Fibroblast of lung (primary cell): Measurements from ENCODE around the gene SMPDL3B. TPM values are rescaled to one million over a fixed set of nuclear protein-coding genes. Genes with fewer than 3 reads are reported as not detected.

ENCODE experiments used
- DNase-seq, 2 donors: peaks; one replicate each; pipeline versions ENCODE4 v3.0.0 to v3.0.0-alpha.2; 2010; ENCODE audit warnings: low read depth in 2 of 2
- H2AFZ ChIP-seq: 2 replicates; pipeline ENCODE4 v1.5.1; 2012; ENCODE audit warnings: low read length, control low read depth, inconsistent platforms
- H3K27ac ChIP-seq: 2 replicates; pipeline ENCODE4 v1.5.1; 2011; ENCODE audit warnings: low read length, control low read depth; ENCODE audit not compliant: insufficient read depth
- H3K27me3 ChIP-seq: 2 replicates; pipeline ENCODE4 v1.5.1; 2011; ENCODE audit warnings: mild to moderate bottlenecking, low read length; ENCODE audit not compliant: control insufficient read depth, insufficient read depth
- H3K36me3 ChIP-seq: 2 replicates; pipeline ENCODE4 v1.5.1; 2011; ENCODE audit warnings: low read length; ENCODE audit not compliant: control insufficient read depth, insufficient read depth
- H3K4me1 ChIP-seq: 2 replicates; pipeline ENCODE4 v1.5.1; 2011; ENCODE audit warnings: low read length; ENCODE audit not compliant: control insufficient read depth, insufficient read depth; ENCODE audit errors: extremely low read depth
- H3K4me2 ChIP-seq: 2 replicates; pipeline ENCODE4 v1.5.1; 2011; ENCODE audit warnings: low read length, control low read depth; ENCODE audit not compliant: insufficient read depth; ENCODE audit errors: extremely low read depth
- H3K4me3 ChIP-seq, 4 experiments: fragments of 200-600 bp in 1 of 4; sonication (generic) in 1 of 4; replicated peaks in 1 of 4; 2 replicates each; pipeline ENCODE4 v1.5.1; 2011 to 2016; ENCODE audit warnings: low read length in 4 of 4, low read depth in 3 of 4, mild to moderate bottlenecking in 3 of 4, control low read depth in 2 of 4, inconsistent platforms in 1 of 4, mixed read lengths in 1 of 4; ENCODE audit not compliant: insufficient read depth in 1 of 4; ENCODE audit errors: control extremely low read depth in 1 of 4
- H3K79me2 ChIP-seq: 2 replicates; pipeline ENCODE4 v1.5.1; 2012; ENCODE audit warnings: mild to moderate bottlenecking, low read length, inconsistent platforms; ENCODE audit not compliant: control insufficient read depth, insufficient read depth
- H3K9ac ChIP-seq: 2 replicates; pipeline ENCODE4 v1.5.1; 2011; ENCODE audit warnings: mild to moderate bottlenecking, low read length, control low read depth; ENCODE audit not compliant: insufficient read depth
- H3K9me3 ChIP-seq: 2 replicates; pipeline ENCODE4 v1.5.1; 2012; ENCODE audit warnings: low read depth, low read length; ENCODE audit not compliant: control insufficient read depth, insufficient read depth
- H4K20me1 ChIP-seq: 2 replicates; pipeline ENCODE4 v1.5.1; 2011; ENCODE audit warnings: low read length; ENCODE audit not compliant: control insufficient read depth, insufficient read depth; ENCODE audit errors: extremely low read depth
- CTCF ChIP-seq, 2 donors: IDR thresholded peaks in 1 of 2; conservative IDR thresholded peaks in 1 of 2; 1 replicate in 1 of 2; 2 replicates in 1 of 2; pipeline ENCODE4 v1.5.1; 2011 to 2012; ENCODE audit warnings: low read length in 2 of 2, control low read depth in 1 of 2, inconsistent platforms in 1 of 2, low read depth in 1 of 2, mild to moderate bottlenecking in 1 of 2
- EZH2 ChIP-seq: IDR thresholded peaks from 2 replicates; pipeline ENCODE4 v1.5.1; 2012; ENCODE audit warnings: low read length, control low read depth, mild to moderate bottlenecking; ENCODE audit errors: missing control alignments
- polyA plus RNA-seq, 2 donors: library from polyadenylated mRNA; depleted of rRNA in 1 of 2; stranded (reverse) in 1 of 2; unstranded in 1 of 2; fragments of >200 nt; gene quantifications; 2 replicates each; pipeline ENCODE4 v1.2.1, GENCODE V29; 2011 to 2012; ENCODE audit warnings: missing spikeins in 1 of 2
- total RNA-seq: library from RNA; depleted of rRNA; stranded (reverse); fragments of >200 nt; gene quantifications from 2 replicates; pipeline ENCODE4 v1.2.1, GENCODE V29; 2014

SMPDL3B gene
- total and polyA plus RNA-seq, 2 donors (not counting 1 experiment from before 2014, with no cell fraction given), result 0.17 TPM; not detected in 1

- Histone ChIP-seq H3K27me3 (peaks cover 2% of the 10 kb centered on the region), H3K9ac (peak within 1 kb of the TSS; percentile 58), H4K20me1 (no peaks in the 10 kb centered on the region), H2AFZ (peak within 1 kb of the TSS; percentile 81), H3K79me2 (peaks cover 8% of the 10 kb centered on the region), H3K27ac (peak within 1 kb of the TSS; percentile 66), H3K4me3 (peak within 1 kb of the TSS; percentile 43 to 80 (median 64)), H3K9me3 (no peaks in the 10 kb centered on the region), H3K36me3 (peaks cover 1% of the 10 kb centered on the region), H3K4me2 (peak within 1 kb of the TSS; percentile 80), H3K4me1 (peaks cover 8% of the 10 kb centered on the region)
- TF ChIP-seq EZH2 (no peak), CTCF (conservative IDR thresholded peaks at IDR 0.05 in 1 of 2, IDR thresholded peaks at IDR 0.05 in 1 of 2; ENCODE audit: low read depth in 1 of 2, low read length in 2 of 2) (peak; percentile 22 to 25)
- peak; percentile 73 to 75 for DNase-seq
Measured at GRCh38 chr1:27959792-27960603, 25.2 kb downstream of the SMPDL3B start, which contains the start of gene XKR8. Gene XKR8 (plus strand): TSS chr1:27959973. CDS start chr1:27960070, 97 bp downstream.

- H3K27me3 ChIP-seq, result no peaks in the 10 kb centered on the region
- peaks cover 4% of the 10 kb centered on the region for H3K36me3 ChIP-seq
- peak overlapping the region; percentile 12 for H2AFZ ChIP-seq
- TF ChIP-seq EZH2, result no peak
- no peak for TF ChIP-seq CTCF (conservative IDR thresholded peaks at IDR 0.05 in 1 of 2, IDR thresholded peaks at IDR 0.05 in 1 of 2; ENCODE audit: low read depth in 1 of 2, low read length in 2 of 2)
- no peaks in the 10 kb centered on the region for H3K9me3 ChIP-seq
- peaks cover 8% of the 10 kb centered on the region for H3K4me1 ChIP-seq
- peak overlapping the region; percentile 80 for H3K4me2 ChIP-seq
- no peaks in the 10 kb centered on the region for H4K20me1 ChIP-seq
- H3K27ac ChIP-seq, result peak overlapping the region; percentile 25
- DNase-seq, result no peak
- H3K79me2 ChIP-seq, result peaks cover 8% of the 10 kb centered on the region
- no peak overlapping the region for H3K9ac ChIP-seq
- peak overlapping the region; percentile 43 to 80 (median 64) for H3K4me3 ChIP-seq
Measured at GRCh38 chr1:27960762-27961645, 26.2 kb downstream of the SMPDL3B start.
